Hindlimb muscle (tissue), 1 donor: ENCODE data around the gene GYS2. TPM values are rescaled to one million over a fixed set of nuclear protein-coding genes. Genes with fewer than 3 reads are reported as not detected.
"Not testable (repeated sequence)": the region's sequence is repeated elsewhere in the genome, so short reads cannot be mapped to it uniquely, and the experiment has no call there.

Source experiments
- DNase-seq: peaks from one replicate; pipeline ENCODE4 v3.0.0-alpha.2; 2013
- polyA plus RNA-seq: library from polyadenylated mRNA; unstranded; fragments of 120-200 nt; gene quantifications from one replicate; pipeline ENCODE4 v1.2.1, GENCODE V29; 2013; ENCODE audit not compliant: insufficient read length

Gene GYS2
- polyA plus RNA-seq, 1 donor: 0.06 TPM

DNA sequence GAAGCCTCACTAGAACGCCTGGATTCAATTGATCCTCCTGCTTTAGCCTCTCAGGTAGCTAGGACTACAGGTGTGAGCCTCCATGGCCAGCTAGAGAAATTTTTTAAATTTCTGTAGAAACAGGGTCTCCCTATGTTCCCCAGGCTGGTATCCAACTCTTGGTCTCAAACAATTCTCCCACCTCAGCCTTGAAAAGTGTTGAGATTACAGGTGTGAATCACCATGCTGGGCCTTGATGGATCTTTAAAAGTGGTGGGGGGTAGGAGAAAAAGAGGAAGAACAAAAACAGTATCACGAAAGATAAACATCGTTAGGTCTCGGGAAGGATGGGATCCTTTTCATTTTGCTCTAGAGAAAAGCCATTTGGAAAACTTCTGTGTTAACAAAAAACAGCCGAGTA lies 4.5 kb downstream of the GYS2 start:
- DNase-seq: no peak

DNA sequence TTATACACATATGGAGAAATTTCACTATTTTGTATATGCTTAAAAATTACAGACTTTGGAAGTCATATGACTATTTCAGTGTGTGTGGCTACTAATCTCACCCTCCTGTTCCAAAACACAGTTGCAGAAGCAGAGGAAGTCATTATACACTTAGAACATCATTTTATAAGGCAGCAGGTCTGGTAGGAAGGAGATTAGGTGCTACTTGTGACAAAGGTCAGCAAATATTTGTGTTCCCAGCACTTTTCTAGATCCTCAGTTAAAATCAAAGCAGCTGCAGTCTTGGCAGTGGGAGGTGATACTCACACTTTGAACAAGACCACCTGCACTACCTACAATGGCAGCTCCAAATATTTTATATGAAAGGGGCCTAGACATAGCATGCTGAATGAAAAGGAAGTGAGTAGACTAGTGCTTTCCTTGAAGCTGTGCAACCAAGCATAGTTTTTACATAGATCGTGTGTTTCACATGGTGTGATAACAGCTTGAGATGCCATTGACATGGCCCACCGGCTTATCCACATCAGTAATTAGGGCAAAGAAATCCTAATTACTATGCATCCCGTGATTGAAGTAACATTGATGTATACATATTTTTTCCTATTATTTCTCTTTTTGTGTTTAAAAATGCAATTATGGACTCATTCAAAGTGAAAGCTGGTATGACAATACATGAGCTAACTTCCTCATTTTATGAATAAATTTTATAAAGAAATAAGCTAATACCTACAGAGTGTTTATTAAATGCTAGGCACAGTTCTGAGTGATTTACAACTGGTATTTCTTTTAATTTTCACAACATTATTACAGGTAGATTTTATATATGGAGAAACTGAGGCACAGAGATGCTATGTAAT lies 5.3 kb downstream of the GYS2 start:
- no peak for DNase-seq

DNA sequence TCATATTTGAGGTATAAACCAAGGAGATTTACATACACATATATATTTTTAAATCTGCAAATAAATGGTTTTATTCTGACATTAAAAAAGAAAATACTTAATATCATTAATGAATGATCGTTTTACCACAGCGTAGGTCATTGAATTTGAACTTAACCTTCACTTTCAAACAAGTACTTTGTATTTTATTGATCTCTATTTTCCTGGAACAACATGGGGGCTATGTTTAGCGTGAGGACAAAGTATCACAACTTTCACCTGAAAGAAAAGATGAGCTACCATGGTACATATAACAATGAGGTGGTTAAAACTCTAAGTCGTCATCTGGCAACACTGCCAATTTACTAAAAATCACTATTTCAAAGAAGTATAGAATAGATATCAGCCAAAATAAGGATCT lies 6.0 kb downstream of the GYS2 start:
- no peak for DNase-seq

DNA sequence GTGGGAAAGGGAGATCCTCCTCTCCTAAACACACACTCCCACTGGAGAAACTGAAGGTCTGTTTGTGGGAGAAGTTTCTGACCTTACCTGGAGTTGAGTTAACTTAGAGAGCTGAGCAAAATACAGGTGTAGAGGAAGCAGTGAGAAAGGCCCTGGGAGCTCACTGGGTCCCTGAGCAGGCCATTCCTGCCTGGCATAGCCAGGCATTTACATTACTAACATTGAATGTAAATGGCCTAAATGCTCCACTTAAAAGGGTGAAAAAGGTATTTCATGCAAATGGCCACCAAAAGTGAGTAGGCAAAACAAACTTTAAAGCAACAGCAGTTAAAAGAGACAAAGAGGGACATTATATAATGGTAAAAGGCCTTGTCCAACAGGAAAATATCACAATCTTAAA lies 9.3 kb downstream of the GYS2 start:
- DNase-seq: not testable (repeated sequence)

DNA sequence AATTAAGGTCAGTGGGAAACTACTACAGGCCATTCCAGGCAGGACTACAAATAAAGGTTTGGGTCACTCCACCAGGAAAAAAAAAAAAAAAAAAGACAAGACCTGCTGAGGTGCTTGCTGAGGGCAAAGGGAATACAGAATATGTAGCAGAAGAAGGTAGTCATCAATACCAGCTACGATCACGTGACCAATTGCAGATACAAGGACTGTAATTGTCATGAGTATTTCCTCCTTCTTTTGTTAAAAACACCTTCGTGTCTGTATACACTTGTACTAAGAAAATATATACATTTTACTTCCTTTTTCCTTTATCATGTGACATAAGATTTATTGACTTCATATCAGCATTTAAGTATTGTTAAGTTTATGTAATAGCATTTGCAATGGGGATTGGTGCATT lies 19.2 kb downstream of the GYS2 start:
- DNase-seq: no peak

DNA sequence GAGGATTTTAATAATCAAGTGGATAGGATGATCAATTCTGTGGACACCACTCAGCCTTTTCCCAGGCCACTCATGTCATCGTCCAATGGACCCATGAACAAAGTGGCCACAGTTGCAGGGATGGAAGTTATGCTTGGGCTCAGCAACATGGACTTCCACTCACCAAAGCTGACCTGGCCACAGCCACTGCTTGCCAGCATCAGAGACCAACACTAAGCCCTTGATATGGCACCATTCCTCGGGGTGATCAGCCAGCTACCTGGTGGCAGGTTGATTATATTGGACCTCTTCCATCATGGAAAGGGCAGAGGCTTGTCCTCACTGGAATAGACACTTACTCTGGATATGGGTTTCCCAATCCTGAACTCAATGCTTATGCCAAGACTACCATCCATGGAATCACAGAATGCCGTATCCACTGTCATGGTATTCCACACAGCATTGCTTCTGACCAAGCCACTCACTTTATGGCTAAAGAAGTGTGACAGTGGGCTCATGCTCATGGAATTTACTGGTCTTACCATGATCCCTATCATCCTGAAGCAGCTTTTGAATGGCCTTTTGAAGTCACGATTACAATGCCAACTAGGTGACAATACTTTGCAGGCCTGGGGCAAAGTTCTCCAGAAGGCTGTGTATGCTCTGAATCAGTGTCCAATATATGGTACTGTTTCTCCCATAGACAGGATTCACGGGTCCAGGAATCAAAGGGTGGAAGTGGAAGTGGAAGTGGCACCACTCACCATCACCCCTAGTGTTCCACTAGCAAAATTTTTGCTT lies 20.1 kb downstream of the GYS2 start:
- not testable (repeated sequence) for DNase-seq

DNA sequence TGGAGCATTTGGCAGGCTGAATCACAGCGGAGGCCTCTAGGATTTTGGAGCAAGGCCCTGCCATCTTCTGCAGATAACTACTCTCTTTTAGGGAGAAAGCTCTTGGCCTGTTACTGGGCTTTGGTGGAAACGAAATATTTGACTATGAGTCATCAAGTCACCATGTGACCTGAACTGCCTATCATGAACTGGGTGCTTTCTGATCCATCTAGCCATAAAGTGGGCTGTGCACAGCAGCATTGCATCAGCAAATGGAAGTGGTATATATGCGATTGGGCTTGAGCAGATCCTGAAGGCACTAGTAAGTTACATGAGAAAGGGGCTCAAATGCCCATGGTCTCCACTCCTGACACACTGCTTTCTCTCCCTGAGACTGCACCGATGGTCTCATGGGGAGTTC lies 21.1 kb downstream of the GYS2 start:
- no peak for DNase-seq

GRCh38 chr12:21580748-21581516 lies 23.7 kb downstream of the GYS2 start:
- DNase-seq: no peak

DNA sequence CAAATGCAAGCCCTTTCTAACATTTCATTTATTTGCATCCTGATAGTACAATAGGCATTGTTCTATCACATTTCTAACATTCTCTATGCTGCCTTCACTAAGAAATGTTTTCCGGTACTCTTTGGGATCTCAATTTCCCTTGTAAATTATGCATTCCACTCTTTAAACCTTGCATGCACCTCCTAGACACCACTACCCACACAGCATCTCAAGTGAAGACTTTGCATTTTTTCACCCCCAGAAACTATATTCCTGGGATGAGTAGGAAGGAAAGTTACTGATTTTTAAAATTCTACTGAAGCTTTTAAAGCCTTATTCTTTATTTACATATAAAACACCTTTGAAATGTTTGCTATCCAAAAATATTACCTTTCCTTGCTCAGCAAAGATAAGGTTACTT lies 27.1 kb downstream of the GYS2 start:
- no peak for DNase-seq

GRCh38 chr12:21576431-21576830 lies 28.2 kb downstream of the GYS2 start:
- DNase-seq: no peak

GRCh38 chr12:21573733-21574358 lies 30.8 kb downstream of the GYS2 start:
- no peak for DNase-seq

DNA sequence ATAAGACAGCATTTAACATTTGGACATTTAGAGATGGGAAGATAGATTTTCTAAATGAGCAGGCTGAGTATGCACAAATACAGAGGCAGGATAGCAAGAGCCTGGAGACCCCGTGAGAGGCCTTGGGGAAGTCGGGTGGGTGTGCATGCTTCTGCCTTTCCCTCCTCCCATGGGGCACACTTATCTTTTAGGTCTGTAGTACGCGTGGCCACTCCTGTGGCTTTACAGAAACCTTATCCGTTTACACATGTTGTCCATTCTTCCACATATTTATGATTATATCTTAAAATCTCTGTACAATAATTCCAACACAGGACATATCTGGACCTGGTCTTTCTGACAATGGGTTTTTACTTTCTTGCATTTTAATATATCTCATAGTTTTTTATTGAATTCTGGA lies 33.6 kb downstream of the GYS2 start:
- no peak for DNase-seq

DNA sequence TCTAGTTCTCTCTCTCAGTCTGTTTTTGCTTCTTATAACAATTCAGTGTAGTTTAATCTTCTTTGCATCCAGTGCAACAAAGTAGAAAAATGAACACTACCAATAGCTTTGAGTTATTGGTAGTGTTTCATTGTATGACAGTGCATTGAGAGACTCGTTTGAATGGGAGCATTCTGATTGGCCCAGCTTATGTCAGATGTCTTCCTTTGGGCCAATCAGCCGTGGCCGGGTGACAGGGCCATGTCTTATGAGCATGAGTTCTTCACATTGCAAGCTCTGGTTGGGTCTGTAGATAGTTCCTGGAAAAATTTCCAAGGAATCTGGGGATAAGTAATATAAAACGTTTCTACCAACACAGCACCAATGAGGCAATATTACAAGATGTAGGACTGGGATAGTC lies 36.5 kb downstream of the GYS2 start:
- no peak for DNase-seq

GRCh38 chr12:21566907-21567394 lies 37.7 kb downstream of the GYS2 start:
- DNase-seq: peak; percentile 24

DNA sequence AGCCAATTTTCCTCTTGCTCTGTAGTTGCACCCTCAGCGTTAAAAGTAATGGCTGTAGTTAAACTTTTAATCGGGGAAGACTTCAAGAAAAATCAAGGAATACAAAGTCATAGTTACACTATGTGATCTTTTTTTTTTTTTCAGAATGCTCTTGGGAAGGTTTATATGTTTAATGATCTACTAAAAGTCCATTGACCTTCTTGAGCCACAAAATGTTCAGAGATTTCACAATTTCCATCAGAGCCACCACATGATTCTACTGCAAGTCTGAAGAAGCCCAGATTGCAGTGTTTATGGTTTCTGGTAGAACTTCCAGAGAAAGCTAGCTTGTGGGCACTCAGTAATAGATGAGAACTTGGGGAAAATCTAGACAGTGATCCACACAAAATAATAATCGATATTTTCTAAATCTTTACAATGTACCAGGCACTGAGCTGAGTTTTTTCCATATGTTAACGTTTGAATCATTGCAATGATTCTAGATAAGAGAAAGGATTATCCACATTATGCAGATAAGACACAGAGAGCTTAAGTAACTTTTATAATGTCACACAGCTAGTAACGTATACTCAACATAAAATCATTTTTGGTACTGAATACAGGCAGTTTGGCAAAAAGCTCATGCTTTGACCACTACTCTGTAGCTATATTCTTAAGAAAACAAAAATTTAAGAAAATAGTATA lies 38.3 kb downstream of the GYS2 start:
- no peak for DNase-seq

DNA sequence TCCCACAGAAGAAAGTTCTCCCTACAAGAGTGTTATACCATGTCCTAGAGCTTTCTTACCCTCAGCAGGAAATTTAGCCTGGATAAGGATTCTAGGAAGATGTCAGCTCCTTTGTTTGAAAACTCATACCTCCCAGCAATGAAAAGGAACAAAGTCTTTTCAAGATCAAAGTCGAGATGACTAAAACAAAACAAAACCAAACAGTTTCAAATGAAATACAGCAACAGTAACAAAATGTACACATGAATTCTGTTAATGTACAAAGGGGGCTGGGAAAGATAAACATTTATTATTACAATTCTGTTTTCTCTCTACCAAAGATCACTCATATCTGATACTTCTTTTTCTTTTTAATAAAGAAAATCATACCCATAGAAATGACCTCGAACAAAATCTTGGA lies 41.8 kb downstream of the GYS2 start:
- DNase-seq: no peak

GRCh38 chr12:21561158-21561557 lies 43.5 kb downstream of the GYS2 start:
- DNase-seq: no peak

GRCh38 chr12:21559855-21560569 lies 44.6 kb downstream of the GYS2 start:
- DNase-seq: no peak

DNA sequence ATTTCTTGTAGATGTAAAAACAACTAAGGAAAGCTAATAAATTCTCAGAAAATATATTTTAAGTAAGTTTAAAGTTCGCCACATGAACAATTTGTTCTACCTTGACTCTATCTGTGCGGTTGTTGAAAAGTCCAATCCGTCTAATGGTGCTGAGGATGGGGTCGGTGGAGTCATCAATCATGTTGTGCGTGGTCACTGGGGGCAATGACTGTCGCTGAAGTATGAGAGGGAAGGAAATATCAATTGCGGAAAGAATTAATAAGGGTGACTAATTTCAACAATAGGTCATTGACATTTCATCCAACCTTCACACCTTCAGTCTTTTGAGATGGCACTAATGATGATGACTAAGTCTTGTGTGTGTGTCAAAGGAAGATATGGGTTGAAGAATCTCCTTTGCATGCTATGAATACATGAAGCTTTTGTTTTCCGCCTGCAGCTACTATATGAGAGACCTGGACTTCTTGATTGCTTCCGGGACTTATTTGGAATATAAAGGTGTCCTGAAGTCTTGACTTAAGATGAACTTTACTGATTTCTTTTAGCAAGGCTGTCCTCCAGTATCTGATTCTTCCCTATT lies 46.5 kb downstream of the GYS2 start:
- DNase-seq: no peak

- DNase-seq: peak; percentile 44
Measured at GRCh38 chr12:21553329-21553675, 51.3 kb downstream of the GYS2 start.
